ENCODE data around the gene TCAF1.
"Not testable (repeated sequence)": the region's sequence is repeated elsewhere in the genome, so short reads cannot be mapped to it uniquely, and the experiment has no call there.

GRCh38 chr7:143826578-143826977 lies 75.4 kb downstream of the TCAF1 start:
- TF ChIP-seq CTCF, POLR2A (IDR thresholded peaks at IDR 0.05): not testable (repeated sequence)
